Hair follicle dermal papilla cell (primary cell): ENCODE results near the gene PCDH11X. TPM values are rescaled to one million over a fixed set of nuclear protein-coding genes. Genes with fewer than 3 reads are reported as not detected.

Experiments used
- small RNA-seq: library from RNA; depleted of rRNA; stranded (forward); fragments of <200 nt; gene quantifications from one replicate; pipeline ENCODE3, GENCODE V24; 2012
- total RNA-seq: library from RNA; depleted of rRNA; stranded (reverse); fragments of >200 nt; gene quantifications from 2 replicates; pipeline ENCODE4 v1.2.3, GENCODE V29; 2012

The PCDH11X gene, protein sequence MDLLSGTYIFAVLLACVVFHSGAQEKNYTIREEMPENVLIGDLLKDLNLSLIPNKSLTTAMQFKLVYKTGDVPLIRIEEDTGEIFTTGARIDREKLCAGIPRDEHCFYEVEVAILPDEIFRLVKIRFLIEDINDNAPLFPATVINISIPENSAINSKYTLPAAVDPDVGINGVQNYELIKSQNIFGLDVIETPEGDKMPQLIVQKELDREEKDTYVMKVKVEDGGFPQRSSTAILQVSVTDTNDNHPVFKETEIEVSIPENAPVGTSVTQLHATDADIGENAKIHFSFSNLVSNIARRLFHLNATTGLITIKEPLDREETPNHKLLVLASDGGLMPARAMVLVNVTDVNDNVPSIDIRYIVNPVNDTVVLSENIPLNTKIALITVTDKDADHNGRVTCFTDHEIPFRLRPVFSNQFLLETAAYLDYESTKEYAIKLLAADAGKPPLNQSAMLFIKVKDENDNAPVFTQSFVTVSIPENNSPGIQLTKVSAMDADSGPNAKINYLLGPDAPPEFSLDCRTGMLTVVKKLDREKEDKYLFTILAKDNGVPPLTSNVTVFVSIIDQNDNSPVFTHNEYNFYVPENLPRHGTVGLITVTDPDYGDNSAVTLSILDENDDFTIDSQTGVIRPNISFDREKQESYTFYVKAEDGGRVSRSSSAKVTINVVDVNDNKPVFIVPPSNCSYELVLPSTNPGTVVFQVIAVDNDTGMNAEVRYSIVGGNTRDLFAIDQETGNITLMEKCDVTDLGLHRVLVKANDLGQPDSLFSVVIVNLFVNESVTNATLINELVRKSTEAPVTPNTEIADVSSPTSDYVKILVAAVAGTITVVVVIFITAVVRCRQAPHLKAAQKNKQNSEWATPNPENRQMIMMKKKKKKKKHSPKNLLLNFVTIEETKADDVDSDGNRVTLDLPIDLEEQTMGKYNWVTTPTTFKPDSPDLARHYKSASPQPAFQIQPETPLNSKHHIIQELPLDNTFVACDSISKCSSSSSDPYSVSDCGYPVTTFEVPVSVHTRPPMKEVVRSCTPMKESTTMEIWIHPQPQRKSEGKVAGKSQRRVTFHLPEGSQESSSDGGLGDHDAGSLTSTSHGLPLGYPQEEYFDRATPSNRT (N-terminal part only)
- under 0.01 TPM in 1 of 2 replicates, not detected in the other for total RNA-seq

DNA sequence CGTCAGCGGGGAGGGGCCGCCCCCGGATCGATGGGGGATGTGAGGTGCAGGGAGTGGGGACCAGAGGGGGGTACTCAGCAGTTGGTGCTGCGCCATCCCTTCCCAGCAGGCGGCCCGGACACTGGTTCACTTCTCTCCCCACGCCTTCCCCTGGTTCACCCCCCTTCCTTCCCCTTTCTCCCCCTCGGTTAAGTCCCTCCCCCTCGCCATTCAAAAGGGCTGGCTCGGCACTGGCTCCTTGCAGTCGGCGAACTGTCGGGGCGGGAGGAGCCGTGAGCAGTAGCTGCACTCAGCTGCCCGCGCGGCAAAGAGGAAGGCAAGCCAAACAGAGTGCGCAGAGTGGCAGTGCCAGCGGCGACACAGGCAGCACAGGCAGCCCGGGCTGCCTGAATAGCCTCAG lies at the start of gene PCDH11X:
Gene PCDH11X, plus strand, starts transcription at position 241 of the 400 bp plus-strand sequence. CDS start 56,130 bp downstream, outside the sequence.

Small RNA genes lying within 50 kb of the gene (small RNA-seq; reads per million reads assigned to genes)
- gene RNU2-26P = not detected
